ENCODE data around the gene HAO2.

The HAO2 gene

GRCh38 chr1:119397986-119398385 is 29.4 kb downstream of the HAO2 start:
- no peaks in the 10 kb centered on the region for H3K27me3 ChIP-seq (ENCODE audit: control insufficient read depth, insufficient read depth, low read length)
- H3K4me1 ChIP-seq (ENCODE audit: control insufficient read depth, insufficient read depth, low read length): no peaks in the 10 kb centered on the region
- H3K27ac ChIP-seq (ENCODE audit: low read depth, low read length): no peak overlapping the region

GRCh38 chr1:119404736-119405135 is 36.2 kb downstream of the HAO2 start:
- no peaks in the 10 kb centered on the region for H3K4me1 ChIP-seq (ENCODE audit: control insufficient read depth, insufficient read depth, low read length)
- H3K27ac ChIP-seq (ENCODE audit: low read depth, low read length): no peak overlapping the region
- no peaks in the 10 kb centered on the region for H3K36me3 ChIP-seq (ENCODE audit: control insufficient read depth, insufficient read depth, low read length)
- H3K4me3 ChIP-seq (ENCODE audit: low read depth, low read length): no peak overlapping the region
- H3K9me3 ChIP-seq (ENCODE audit: control insufficient read depth, insufficient read depth, low read depth, low read length): no peaks in the 10 kb centered on the region
- no peak overlapping the region for H3K9ac ChIP-seq (ENCODE audit: low read length)
- H3K27me3 ChIP-seq (ENCODE audit: control insufficient read depth, insufficient read depth, low read length): no peaks in the 10 kb centered on the region

More at GRCh38 chr1:119397986-119398385, 29.4 kb downstream of the HAO2 start:
- Histone ChIP-seq H3K9ac (ENCODE audit: low read length) (no peak overlapping the region), H3K9me3 (ENCODE audit: control insufficient read depth, insufficient read depth, low read depth, low read length) (no peaks in the 10 kb centered on the region), H3K36me3 (ENCODE audit: control insufficient read depth, insufficient read depth, low read length) (no peaks in the 10 kb centered on the region), H3K4me3 (ENCODE audit: low read depth, low read length) (no peak overlapping the region)

DNA sequence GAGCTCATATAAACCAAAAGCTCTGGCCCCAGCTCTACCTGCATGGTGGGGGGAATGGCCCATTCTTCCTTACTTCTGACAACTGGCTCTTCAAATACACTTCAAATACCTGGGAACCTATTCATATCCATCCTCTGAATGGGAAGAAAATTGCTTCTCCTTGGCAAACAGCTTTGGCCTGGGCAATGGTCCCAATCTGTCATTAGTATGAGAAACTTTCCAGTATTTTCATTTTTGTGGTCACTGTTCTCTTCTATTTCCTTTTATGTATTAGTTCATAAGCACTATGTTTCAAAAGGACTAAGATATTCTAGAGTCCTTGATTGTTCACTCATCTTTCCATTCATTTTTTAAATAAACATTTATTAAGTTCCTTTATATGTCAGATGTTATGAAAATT is 41.1 kb downstream of the HAO2 start:
- no peaks in the 10 kb centered on the region; the same call in 1 of the 2 replicates for H3K27me3 ChIP-seq (ENCODE audit: control insufficient read depth, insufficient read depth, low read length)
- H3K9ac ChIP-seq (ENCODE audit: low read length): no peak overlapping the region
- no peak overlapping the region for H3K27ac ChIP-seq (ENCODE audit: low read depth, low read length)
- H3K4me3 ChIP-seq (ENCODE audit: low read depth, low read length): no peak overlapping the region
- H3K36me3 ChIP-seq (ENCODE audit: control insufficient read depth, insufficient read depth, low read length): no peaks in the 10 kb centered on the region
- H3K9me3 ChIP-seq (ENCODE audit: control insufficient read depth, insufficient read depth, low read depth, low read length): no peaks in the 10 kb centered on the region
- H3K4me1 ChIP-seq (ENCODE audit: control insufficient read depth, insufficient read depth, low read length): no peaks in the 10 kb centered on the region

DNA sequence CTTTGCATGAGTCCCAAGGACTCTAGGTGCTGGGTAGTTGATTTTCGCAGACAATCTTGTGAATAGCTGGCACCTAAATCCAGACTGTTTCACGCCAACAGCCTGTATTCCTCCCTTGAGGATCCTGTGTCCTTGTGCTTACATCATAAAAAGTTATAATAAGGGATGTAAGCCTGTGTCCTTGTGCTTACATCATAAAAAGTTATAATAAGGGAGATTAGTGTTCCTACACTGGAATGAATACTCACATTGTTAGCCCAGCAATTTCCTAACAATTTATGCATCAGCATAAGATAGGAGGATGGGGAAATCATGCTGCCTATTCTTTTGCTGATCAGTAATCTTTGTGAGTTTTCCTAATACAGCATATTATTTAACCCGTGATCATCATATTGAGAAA is 42.4 kb downstream of the HAO2 start:
- Histone ChIP-seq H3K27me3 (ENCODE audit: control insufficient read depth, insufficient read depth, low read length) (peaks cover under 1% of the 10 kb centered on the region; the same call in 1 of the 2 replicates), H3K36me3 (ENCODE audit: control insufficient read depth, insufficient read depth, low read length) (no peaks in the 10 kb centered on the region), H3K4me1 (ENCODE audit: control insufficient read depth, insufficient read depth, low read length) (no peaks in the 10 kb centered on the region), H3K4me3 (ENCODE audit: low read depth, low read length) (no peak overlapping the region), H3K9me3 (ENCODE audit: control insufficient read depth, insufficient read depth, low read depth, low read length) (no peaks in the 10 kb centered on the region), H3K27ac (ENCODE audit: low read depth, low read length) (no peak overlapping the region), H3K9ac (ENCODE audit: low read length) (no peak overlapping the region)

- Histone ChIP-seq H3K9ac (ENCODE audit: low read length) (no peak within 1 kb of the TSS), H3K4me1 (ENCODE audit: control insufficient read depth, insufficient read depth, low read length) (no peaks in the 10 kb centered on the region), H3K36me3 (ENCODE audit: control insufficient read depth, insufficient read depth, low read length) (no peaks in the 10 kb centered on the region), H3K27ac (ENCODE audit: low read depth, low read length) (no peak within 1 kb of the TSS), H3K4me3 (ENCODE audit: low read depth, low read length) (no peak within 1 kb of the TSS), H3K9me3 (ENCODE audit: control insufficient read depth, insufficient read depth, low read depth, low read length) (no peaks in the 10 kb centered on the region), H3K27me3 (ENCODE audit: control insufficient read depth, insufficient read depth, low read length) (peaks cover 3% of the 10 kb centered on the region; the same call in 1 of the 2 replicates)
These were observed 46.4 kb downstream of the HAO2 start, which contains the start of gene HSD3B2 for GRCh38 chr1:119414950-119415349. TSS of gene HSD3B2 (plus strand) at chr1:119415150. CDS start at chr1:119415420, 270 bp downstream.

DNA sequence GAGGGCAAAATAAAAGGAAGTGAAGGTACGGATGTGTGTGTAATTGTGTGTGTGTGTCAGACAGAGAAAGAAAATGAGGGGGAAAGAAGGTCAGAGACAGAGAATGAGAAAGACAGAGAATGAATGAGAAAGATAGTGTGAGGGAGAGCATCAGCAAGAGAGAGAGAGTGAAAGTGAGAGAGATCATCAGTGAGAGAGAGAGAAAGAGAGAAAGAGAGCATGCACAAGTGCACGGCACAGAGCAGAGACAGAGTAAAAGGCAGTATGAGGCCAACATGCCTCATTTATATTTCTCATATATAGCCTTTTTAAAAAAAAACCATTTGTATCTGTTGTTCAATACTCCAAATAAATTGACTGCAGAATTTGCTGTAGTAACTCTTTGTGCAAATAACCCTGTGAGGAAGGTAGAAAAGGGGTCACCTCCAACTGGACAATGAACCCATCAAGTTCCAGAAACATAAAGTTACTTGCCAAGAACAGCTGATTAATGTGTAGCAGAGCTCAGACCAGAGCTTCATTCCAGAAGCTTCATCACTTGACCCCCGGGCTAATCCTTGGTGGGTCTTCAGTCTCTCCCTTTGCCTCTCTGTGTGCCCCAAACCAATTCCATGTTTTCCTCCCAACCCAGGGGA is 47.5 kb downstream of the HAO2 start:
- H3K36me3 ChIP-seq (ENCODE audit: control insufficient read depth, insufficient read depth, low read length): no peaks in the 10 kb centered on the region
- peaks cover 3% of the 10 kb centered on the region; the same call in 1 of the 2 replicates for H3K27me3 ChIP-seq (ENCODE audit: control insufficient read depth, insufficient read depth, low read length)
- H3K9ac ChIP-seq (ENCODE audit: low read length): no peak overlapping the region
- H3K4me1 ChIP-seq (ENCODE audit: control insufficient read depth, insufficient read depth, low read length): no peaks in the 10 kb centered on the region
- no peak overlapping the region for H3K27ac ChIP-seq (ENCODE audit: low read depth, low read length)
- no peak overlapping the region for H3K4me3 ChIP-seq (ENCODE audit: low read depth, low read length)
- no peaks in the 10 kb centered on the region for H3K9me3 ChIP-seq (ENCODE audit: control insufficient read depth, insufficient read depth, low read depth, low read length)

DNA sequence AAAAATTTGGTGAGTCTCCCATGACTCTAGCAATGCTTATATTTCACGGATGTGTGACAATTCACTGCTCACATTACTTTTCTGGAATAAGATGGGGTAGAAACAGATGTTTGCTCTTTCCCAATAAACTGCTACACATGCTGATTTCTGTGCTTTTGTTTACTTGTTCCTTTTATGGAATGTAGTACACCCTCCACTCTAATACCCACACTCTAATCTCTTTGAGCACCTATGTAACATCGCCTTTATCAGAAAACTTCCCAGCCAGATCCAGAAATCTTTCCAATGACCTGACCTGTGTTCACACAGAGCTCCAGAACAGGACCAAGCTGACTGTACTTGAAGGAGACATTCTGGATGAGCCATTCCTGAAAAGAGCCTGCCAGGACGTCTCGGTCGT is 50.5 kb downstream of the HAO2 start:
- H3K4me3 ChIP-seq (ENCODE audit: low read depth, low read length): no peak overlapping the region
- no peaks in the 10 kb centered on the region for H3K4me1 ChIP-seq (ENCODE audit: control insufficient read depth, insufficient read depth, low read length)
- H3K9ac ChIP-seq (ENCODE audit: low read length): no peak overlapping the region
- no peaks in the 10 kb centered on the region for H3K9me3 ChIP-seq (ENCODE audit: control insufficient read depth, insufficient read depth, low read depth, low read length)
- H3K27me3 ChIP-seq (ENCODE audit: control insufficient read depth, insufficient read depth, low read length): peaks cover 3% of the 10 kb centered on the region; the same call in 1 of the 2 replicates
- no peak overlapping the region for H3K27ac ChIP-seq (ENCODE audit: low read depth, low read length)
- H3K36me3 ChIP-seq (ENCODE audit: control insufficient read depth, insufficient read depth, low read length): no peaks in the 10 kb centered on the region

DNA sequence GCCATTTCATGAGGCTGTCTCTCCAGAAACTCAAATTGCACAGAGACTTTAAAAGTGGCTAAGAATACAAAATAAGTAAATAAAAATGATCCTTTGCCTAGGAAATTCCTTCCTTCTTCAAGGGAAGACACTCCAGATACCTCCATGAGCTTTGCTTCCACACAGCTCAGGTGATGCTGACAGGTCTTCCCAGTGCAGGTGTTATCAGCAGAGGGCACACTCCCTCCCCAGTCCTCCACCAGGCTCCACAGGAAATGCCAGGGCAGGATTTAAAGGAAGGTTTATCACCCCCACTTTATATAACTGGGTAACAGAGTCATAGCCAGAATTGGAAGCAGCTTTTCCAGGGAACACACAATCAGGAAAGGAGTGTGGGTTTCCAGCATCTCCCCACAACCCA is 52.1 kb downstream of the HAO2 start:
- Histone ChIP-seq H3K9ac (ENCODE audit: low read length) (no peak overlapping the region), H3K27ac (ENCODE audit: low read depth, low read length) (no peak overlapping the region), H3K27me3 (ENCODE audit: control insufficient read depth, insufficient read depth, low read length) (peaks cover 3% of the 10 kb centered on the region; the same call in 1 of the 2 replicates), H3K4me1 (ENCODE audit: control insufficient read depth, insufficient read depth, low read length) (no peaks in the 10 kb centered on the region), H3K4me3 (ENCODE audit: low read depth, low read length) (no peak overlapping the region), H3K9me3 (ENCODE audit: control insufficient read depth, insufficient read depth, low read depth, low read length) (no peaks in the 10 kb centered on the region), H3K36me3 (ENCODE audit: control insufficient read depth, insufficient read depth, low read length) (no peaks in the 10 kb centered on the region)

DNA sequence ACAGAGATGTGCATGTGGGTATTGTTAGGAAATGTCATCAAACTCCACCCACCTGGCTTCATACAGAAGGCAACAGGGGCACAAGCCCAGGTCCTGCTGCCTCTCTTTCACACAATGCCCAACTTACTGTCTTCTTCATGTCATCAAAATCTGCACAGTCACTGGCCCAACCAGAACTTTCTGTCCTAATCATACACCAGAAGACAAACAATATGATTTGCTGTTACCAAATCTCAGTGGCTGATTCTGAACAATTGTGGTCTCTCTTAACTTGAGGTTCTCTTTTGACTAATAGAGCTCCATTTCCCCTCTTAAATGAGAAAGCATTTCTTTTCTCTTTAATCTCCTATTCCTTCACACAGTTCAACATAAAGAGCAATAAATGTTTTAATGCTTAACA is 54.0 kb downstream of the HAO2 start:
- no peaks in the 10 kb centered on the region for H3K36me3 ChIP-seq (ENCODE audit: control insufficient read depth, insufficient read depth, low read length)
- no peak overlapping the region for H3K27ac ChIP-seq (ENCODE audit: low read depth, low read length)
- no peaks in the 10 kb centered on the region; the same call in 1 of the 2 replicates for H3K27me3 ChIP-seq (ENCODE audit: control insufficient read depth, insufficient read depth, low read length)
- no peak overlapping the region for H3K4me3 ChIP-seq (ENCODE audit: low read depth, low read length)
- H3K4me1 ChIP-seq (ENCODE audit: control insufficient read depth, insufficient read depth, low read length): no peaks in the 10 kb centered on the region
- H3K9me3 ChIP-seq (ENCODE audit: control insufficient read depth, insufficient read depth, low read depth, low read length): no peaks in the 10 kb centered on the region
- no peak overlapping the region for H3K9ac ChIP-seq (ENCODE audit: low read length)

DNA sequence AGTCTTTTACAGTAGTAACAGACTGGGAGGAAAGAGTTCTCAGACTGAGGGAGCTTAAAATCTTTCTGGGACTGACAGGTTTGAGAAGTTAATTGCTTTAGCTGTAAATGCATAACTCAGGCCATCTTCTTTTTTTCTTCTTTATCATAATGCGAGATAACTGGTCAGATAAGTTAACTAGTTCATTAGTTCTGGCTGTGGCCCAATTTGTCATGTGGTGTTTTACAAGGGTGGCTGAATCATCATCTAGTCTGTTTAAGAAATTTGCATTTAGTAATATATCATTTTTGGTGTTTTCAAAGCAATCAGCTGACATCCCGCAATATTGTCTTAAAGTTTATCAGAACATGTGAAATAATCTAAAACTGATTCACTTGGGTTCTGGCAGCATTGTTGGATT is 60.4 kb downstream of the HAO2 start:
- H3K9ac ChIP-seq (ENCODE audit: low read length): no peak overlapping the region
- no peaks in the 10 kb centered on the region; the same call in 1 of the 2 replicates for H3K27me3 ChIP-seq (ENCODE audit: control insufficient read depth, insufficient read depth, low read length)
- no peak overlapping the region for H3K27ac ChIP-seq (ENCODE audit: low read depth, low read length)
- no peak overlapping the region for H3K4me3 ChIP-seq (ENCODE audit: low read depth, low read length)
- peaks cover 7% of the 10 kb centered on the region; the same call in 1 of the 2 replicates for H3K4me1 ChIP-seq (ENCODE audit: control insufficient read depth, insufficient read depth, low read length)
- H3K36me3 ChIP-seq (ENCODE audit: control insufficient read depth, insufficient read depth, low read length): no peaks in the 10 kb centered on the region
- H3K9me3 ChIP-seq (ENCODE audit: control insufficient read depth, insufficient read depth, low read depth, low read length): no peaks in the 10 kb centered on the region

DNA sequence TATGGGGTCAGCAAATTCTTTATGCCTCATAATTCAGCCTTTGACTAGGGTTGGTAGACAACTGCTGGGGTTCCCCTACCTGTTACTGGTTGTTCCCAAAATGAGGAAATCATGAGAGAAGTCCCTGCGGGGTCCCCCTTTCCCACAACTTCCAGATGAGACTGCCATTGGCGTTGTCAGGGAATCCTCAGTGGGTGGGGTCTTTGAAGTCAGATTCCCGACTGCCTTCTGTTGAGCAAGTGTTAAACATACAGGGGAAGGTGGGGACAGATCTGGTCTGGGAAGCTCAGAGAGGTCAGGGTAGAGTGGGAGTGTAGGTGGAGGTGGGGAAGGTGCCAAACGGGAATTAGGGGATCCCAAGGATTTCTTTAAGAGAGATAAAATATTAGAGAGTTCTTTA is 61.1 kb downstream of the HAO2 start:
- no peaks in the 10 kb centered on the region for H3K36me3 ChIP-seq (ENCODE audit: control insufficient read depth, insufficient read depth, low read length)
- no peak overlapping the region for H3K4me3 ChIP-seq (ENCODE audit: low read depth, low read length)
- no peaks in the 10 kb centered on the region for H3K9me3 ChIP-seq (ENCODE audit: control insufficient read depth, insufficient read depth, low read depth, low read length)
- peaks cover 7% of the 10 kb centered on the region; the same call in 1 of the 2 replicates for H3K4me1 ChIP-seq (ENCODE audit: control insufficient read depth, insufficient read depth, low read length)
- no peak overlapping the region for H3K9ac ChIP-seq (ENCODE audit: low read length)
- H3K27me3 ChIP-seq (ENCODE audit: control insufficient read depth, insufficient read depth, low read length): no peaks in the 10 kb centered on the region; the same call in 1 of the 2 replicates
- H3K27ac ChIP-seq (ENCODE audit: low read depth, low read length): no peak overlapping the region

Data from HUES6 (cell line).